Activated T-cell treated with anti-CD3 and anti-CD28 coated beads, Interleukin-2, amount 50 U/mL, for 48 hours (primary cell): ENCODE data around the gene RPL11.
"Not testable (repeated sequence)": the region's sequence is repeated elsewhere in the genome, so short reads cannot be mapped to it uniquely, and the experiment has no call there.

ENCODE experiments used
- DNase-seq, 2 experiments: peaks; one replicate each; pipeline ENCODE4 v3.0.0-alpha.2; 2020

Gene RPL11

DNA sequence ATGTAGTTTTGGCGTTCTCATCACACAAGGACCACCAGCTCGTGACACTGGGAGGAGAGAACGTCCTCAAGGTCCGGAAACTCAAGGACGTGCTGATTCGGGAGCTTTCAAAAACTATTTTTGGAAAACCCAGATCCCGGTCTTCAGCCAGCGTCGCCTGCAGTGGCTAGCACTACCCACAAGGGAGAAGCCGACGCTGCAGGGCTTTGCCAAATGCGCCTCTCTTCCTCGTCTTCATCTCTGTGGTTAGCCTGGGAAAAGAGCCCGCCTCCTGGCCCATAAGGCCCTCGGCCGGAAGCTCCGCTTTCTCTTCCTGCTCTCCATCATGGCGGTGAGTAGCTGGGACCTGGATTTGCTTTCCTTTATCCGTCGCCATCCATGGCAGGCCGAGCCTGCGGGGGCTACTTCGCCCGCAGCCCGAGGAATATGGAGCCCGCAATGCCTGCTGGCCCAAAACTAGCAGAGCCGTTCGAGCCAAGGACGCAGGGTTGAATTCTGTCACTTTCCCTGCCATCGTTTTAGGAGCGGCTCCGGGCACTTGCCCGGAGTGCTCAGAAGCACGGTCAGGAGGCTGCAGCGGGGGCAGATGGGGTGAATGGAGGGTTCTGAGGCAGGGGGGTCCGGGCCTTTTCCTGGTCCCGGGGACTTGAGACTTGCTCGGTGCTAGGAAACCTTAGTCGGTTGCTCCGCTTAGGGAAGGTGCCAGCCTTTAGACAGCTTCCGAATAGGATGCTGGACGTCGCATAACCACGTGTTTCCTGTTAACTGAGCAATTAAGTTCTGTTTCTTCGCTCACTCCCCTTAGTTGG is at the start of gene RPL11:
RPL11 (plus strand) TSS at position 308 of the 809 bp plus-strand sequence; CDS start at position 326, 18 bp downstream.
- DNase-seq, result peak; percentile 90 to 91

DNA sequence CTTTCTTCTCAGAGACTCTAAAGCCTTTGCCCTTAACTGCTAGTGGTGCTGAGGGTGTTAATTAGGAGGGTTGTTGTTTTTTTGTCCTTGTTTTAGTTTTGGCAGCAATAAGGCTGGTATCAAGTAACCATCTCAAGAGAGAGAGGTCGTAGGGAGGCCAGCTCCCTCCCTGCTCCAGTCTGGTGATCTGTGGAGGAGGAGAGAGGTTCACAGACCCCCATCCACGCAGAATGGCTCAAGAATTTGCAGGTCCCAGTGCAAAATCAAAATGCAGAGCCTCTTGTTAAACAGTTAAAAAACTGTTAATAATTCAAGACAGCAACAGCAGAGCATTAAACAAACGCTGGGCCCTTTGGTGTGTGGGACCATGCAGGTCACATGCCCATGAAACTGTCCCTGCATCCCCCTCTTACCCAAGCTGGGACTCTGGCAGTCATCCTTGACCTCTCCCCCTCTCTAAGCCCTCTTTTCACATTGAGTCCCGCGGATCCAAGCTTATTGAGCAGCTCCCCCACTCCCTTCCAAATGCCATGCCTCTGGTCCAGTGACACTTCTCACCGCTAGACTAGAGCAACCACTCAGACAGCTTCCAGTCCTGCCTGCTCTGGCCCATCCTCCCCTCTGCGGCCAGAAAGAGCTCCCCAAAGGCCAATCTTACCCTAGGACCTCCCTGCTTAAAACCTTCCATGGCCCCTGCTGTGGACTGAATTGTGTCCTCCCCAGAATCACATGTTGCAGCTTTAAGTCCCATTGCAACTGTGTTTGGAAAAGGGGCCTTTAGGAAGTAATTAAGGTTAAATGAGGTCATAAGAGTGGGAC is 47.7 kb upstream of the RPL11 start:
- no peak for DNase-seq

DNA sequence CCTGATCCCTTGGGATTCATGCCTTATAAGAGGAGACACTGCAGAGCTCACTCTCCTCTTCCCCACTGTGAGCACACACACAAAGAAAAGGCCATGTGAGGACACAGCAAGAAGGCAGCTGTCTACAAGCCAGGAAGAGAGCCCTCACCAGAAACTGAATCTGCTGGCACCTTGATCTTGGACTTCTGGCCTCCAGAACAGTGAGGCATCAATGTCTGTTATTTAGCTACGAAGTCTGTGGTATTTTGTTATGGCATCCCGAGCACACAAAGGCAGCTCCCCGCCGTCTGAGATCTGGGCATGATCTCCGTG is 47.1 kb upstream of the RPL11 start:
- DNase-seq, result no peak

DNA sequence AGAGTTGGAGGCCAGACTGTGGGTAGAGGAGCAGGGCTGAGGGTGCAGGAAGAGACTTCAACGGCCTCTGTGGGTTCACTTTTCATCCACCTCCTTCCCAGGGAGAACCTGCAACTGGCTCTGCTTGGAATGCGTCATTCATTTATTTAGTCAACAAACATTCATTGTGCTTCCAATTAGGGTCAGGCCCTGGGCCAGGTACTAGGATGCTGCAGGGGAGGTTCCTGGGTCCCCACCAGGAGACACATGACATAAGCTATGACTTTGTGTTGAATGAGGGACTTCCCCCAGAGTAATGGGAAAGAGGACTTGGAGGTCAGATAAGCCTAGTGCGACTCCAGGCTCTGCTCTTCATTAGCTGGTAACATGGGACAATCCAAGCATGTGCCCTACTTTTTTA is 46.3 kb upstream of the RPL11 start:
- DNase-seq, result no peak

DNA sequence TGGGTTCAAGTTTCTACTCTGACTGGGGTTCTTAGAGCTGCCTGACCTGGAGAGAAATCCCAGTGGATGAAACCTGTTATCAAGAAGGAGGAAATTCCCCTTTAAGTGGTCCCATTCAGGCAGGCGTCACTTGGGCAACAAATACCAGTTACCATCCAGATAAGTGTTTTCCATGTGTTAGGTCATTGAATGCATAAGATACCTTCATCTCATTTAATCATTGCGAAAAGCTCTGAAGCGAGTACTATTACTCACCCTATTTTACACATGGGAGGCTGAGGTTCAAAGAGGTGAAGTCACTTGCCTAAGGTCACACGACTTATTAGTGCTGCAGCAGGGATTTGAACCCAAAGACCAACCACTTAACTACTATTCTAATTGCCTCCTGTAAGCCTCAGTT is 45.5 kb upstream of the RPL11 start:
- no peak for DNase-seq

DNA sequence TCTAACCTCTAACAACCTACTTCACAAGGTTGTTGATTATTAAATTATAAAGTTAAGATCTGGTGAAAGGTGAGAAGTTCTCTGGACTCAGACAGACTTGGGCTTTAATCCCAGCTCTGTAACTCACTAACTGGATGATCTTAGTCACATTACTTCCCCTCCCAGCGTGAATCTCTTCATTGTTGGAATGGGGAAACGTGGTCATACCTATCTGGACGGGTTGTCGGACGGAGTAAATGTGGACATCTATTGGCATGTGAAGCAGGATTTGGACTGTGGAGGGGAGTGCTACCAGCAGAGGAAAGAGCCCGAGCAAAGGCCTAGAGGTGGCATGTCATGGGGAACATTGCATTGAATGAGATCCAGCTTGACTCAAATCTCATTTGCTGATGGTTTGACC is 45.1 kb upstream of the RPL11 start:
- DNase-seq, result no peak

DNA sequence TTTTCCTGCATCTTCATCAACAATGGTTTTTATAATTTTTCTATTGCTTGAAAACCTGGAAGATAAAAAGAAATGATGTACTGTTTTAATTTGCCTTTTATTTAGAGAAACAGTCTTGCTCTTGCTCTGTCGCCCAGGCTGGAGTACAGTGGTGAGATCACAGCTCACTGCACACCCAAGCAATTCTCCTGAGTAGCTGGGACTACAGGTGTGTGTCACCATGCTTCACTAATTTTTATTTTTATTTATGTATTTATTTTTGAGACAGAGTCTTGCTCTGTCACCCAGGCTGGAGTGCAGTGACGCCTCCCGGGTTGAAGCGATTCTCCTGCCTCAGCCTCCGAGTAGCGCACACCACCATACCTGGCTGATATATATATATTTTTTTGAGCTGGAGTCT is 43.0 kb upstream of the RPL11 start:
- no peak for DNase-seq

DNA sequence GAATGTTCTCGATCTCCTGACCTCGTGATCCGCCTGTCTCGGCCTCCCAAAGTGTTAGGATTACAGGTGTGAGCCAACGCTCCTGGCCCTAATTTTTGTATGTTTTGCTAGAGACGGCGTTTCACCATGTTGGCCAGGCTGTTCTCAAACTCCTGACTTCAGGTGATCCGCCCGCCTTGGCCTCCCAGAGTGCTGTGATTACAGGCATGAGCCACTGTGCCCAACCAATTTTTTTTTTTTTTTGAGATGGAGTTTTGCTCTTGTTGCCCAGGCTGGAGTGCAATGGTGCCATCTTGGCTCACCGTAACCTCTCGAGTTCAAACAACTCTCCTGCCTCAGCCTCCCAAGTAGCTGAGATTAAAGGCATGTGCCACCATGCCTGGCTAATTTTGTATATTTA is 42.4 kb upstream of the RPL11 start:
- DNase-seq, result not testable (repeated sequence)

DNA sequence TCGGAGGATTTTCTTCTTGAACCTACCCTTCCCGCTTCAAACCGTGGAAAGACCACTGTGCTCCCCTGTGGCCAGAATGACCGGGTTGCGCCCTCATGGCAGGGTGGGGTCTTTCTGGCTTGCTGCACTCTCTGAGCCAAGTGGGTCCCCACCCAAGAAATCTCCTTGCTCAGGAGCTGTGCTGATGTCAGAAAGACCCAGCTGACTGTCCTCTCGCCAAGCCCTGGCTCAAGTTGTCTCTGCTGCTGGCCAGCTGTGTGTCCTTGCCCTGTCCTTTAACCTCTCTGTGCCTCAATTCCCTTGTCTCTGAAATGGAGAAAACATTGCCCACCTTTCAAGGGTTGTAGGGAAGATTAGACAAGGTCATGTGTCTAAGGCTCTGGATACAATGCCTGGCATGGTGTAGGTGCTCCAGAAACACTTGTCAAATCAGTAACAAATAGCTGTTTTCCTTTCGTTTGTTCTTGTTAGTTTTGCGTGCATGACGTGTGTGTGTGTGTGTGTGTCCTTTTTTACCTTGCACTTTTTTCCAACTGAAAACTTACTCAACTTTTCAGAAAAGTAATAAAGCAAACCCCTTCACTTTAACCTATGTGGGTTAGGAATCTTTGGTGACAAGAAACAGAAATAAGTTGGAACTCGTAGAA is 41.1 kb upstream of the RPL11 start:
- no peak for DNase-seq

DNA sequence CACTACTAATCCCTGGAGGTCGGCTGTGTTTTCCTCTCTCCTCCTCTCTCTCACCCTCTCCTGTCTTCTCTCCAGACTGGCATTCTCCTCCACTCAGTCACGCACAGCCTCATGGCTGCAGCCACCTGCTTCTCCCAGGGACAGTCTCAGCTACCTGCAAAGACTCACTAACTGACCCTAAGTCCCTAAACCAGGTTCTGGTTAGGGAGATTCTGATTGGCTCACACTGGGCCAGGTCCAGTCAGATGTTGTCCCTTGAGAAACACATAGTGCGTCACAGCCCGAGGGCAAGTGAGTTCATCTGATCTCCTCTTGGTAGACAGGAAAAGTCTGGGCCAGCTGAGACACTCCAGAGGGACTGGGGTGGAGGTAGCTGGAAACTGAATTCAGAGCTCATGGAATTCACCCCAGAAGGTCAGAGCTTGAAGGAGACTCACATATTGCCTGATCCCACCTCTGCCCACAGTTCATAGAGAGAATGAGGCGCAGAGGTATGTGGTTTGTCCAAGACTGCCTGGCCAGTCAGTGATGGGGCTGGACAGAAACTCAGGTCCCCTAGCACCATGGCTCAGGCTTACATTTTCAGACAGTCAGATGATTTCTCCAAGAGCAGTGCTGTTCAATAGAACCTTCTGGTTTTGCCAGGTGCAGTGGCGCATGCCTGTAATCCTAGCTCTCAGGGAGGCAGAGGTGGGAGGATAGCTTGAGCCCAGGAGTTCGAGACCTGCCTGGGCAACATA is 40.4 kb upstream of the RPL11 start:
- DNase-seq, result no peak

DNA sequence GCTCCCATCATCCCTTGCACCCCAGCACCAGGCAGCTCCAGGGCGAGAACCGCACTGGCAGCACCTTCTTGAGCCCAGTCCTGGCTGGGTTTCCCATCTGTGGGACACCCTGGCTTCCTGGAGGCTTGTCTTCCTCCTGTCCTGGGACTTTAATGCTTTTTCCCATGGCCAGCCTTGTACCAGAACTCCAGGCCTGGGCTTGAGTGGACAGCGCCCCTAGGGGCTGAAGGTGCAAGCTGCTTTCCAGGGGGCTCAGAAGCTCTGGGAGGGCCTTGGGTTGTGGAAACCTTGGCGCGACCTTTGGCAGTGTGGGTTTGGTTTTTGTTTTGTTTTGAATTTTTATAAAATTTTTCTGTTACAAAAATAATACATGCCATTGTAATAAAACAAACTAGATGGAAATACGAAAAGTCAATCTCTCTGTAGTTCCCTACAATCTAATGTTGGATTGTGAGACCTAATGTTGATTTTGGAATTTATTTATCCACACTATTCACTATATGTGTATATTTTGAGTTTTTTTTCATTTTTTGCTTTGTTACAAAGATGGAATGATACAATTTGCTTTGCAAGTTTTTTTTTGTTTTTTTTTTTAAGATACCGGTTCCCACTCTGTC is 33.8 kb upstream of the RPL11 start:
- peak; percentile 72 to 73 for DNase-seq

DNA sequence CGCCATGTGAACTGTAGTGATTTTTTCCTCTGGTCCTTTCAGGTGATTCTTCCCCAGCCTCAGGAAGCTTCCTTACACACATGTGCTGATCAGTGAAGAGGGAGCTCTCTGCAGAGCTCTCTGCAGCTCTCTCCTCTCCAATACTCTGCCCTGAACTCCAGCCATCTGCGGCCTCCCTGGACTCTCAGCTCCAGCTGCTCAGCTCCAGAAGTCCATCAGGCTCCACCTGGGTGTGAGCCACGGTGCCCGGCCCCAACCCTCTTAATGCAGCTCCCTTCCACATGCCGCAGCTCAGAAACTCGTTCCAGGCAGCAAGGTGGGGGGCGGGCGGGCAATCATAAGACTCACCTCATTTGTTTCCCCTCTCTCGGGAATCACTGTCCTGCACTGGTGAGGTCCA is 30.9 kb upstream of the RPL11 start:
- DNase-seq, result no peak

DNA sequence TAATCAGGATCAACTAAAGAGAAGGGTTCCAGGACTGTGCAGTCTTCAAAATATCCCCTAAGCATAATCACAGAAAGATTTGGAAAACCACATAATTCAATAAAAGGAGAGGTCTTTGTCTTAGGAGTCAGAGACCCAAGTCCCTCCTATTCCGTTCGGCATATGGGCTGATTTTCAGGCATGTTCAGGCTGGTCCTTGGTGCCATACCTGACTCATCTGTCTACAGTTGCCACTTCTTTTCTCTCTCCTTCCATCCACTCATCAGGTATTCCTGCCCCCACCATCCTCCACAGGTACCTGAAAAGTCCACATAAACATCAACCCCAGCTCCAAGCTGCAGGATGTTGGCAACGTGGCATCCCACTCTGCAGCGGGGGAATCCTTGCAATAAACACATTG is 29.7 kb upstream of the RPL11 start:
- DNase-seq, result no peak

DNA sequence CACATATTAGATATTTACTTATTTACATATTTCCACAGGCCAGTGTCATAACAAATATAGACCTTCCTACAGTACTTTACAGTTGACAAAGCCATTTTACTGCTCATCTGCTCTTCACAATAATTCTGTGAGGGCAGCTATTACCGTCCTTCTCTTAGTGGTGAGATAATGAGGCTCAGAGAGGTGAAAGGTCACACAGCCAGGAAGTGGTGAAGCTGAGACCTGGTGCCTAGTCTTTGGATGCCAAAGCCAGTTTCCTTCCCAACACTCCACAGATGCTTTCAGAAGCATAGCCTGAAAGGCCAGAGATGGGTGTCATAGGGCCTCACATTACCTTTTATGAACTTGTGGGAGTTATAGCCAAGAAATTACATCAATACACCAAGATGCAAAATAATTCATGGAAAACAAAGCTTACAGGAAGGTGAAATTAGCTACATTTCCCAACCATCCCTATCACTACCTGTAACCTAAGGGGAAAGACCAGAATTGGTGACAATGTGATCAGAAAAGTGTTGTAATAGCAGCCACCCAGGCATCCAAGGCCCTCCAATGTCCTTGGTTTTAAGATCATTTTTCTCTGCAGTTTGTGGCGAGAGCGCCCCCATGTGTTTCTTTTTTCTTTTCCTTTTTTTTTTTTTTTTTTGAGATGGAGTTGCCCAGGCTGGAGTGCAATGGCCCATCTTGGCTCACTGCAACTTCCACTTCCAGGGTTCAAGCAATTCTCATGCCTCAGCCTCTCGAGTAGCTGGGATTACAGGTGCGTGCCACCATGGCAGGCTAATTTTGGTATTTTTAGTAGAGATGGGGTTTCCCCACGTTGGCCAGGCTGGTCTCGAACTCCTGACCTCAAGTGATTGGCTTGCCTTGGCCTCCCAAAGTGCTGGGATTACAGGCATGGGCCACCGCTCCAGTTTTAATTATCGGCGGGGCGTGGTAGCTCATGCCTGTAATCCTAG is 26.5 kb upstream of the RPL11 start:
- DNase-seq, result no peak

DNA sequence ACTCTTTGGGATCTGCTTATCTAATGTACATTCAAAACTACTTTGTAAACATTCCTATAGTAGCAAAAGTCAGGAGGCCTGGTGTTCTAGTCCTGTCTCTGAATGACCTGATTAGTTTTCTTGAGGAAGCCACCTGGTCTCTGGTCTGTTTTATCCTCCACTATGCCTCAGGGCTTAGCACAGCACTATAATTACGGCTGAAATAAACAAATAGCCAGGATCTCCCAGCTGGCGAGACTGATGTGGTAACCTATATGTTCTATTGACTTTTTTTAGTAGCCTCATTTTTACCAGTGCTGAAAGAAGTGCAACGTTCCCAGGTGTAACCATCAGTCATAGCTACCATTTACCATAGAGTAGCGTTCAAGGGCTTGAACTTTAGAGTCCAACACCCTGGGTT is 24.2 kb upstream of the RPL11 start:
- DNase-seq, result no peak

DNA sequence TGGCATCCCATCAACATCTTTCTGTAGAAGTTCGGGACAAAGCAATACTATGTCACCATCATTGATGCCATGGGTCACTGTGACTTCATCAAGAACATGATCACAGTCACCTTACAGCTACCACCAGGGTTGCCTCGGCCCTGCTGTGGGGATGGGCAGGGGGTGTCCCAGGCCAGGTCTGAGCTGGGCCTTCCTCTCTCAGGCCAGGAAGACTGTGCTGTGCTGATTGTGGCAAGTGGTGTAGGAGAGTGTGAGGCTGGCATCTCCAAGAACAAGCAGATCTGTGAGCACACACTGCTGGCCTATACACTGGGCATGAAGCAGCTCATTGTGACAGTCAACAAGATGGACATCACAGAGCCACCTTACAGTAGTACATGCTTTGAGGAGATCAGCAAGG is 20.9 kb upstream of the RPL11 start:
- no peak for DNase-seq

DNA sequence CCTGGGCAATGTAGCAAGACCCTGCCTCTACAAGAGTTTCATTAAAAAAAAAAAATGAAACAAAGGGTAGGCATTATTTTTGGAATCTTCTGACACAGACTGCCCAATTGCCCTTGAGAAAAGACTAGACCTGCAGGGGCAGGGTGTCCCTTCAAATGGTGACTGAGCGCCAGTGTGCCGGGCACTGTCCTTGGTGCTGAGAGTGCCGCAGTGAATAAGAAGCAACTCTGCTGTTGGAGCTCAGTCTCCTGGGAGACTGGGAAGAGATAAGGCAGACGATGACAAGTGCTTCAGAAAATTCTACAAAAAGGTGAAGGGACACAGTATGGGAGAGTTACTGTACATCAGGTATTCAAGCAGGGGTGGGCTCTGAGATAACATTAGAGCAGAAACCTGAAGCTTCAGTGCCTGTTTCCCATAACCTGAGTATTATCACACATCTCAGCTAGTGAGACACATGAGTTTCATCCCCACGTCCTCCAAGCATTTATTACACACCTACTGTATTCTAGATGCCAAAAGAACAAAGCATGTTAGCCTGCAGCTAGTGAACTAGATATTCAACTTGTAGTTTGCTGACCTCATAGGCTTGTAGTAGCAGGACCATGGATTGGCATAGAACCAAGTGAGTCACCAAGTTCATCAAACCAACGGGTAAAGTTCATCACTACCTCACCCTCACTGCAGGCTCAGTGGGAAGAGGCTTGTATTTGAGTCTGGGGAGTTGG is 18.4 kb upstream of the RPL11 start:
- DNase-seq, result peak in 1 of 2 experiments; percentile 28

DNA sequence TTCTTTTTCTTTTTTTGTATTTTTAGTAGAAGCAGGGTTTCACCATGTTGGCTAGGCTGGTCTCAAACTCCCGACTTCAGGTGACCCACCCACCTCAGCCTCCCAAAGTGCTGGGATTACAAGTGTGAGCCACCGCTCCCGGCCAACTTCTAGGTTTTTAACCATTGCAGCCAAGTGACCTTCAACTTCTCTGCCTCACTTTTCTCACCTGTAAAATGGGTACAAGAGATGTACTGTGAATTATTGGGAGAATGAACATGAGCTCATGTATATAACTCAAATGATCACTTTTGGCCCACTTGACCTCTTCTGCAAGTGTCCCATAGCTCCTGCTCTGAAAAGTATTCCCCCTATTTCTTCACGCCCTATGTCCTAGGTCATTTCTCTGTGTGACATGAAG is 11.8 kb upstream of the RPL11 start:
- DNase-seq, result no peak

DNA sequence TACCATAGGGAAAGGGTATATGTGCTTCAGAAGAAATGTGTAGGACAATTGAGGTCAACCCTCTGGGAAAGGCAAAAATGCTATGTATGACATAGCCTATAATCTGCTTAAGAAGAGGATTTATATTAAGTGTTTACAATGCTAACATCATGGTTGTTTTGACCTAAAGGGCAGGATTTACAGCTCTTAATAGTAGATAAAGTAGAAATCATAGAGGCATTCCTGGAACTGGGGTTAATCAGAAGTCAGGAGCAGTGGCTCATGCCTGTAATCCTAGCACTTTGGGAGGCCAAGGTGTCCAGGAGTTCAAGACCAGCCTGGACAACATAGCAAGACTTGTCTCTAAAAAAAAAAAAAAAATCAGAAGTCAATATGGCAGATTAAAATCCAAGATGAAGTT is 8.7 kb upstream of the RPL11 start:
- no peak for DNase-seq

DNA sequence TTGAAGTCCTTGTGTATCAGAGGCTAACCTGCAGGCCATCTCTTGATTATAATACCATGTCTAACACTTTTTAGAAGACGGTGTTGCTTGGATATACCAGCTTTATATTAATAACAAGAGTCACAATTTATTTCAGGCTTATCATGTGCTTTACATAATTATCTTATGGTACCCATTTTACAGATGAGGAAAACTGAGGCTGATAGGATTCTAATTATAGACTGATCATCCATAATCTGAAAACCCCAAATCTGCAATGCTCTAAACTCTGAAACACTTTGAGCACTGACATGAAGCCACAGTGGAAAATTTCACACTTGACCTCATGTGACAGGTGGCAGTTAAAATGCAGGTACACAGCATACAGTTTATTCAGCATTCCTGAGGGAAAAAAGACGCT is 7.2 kb upstream of the RPL11 start:
- DNase-seq, result no peak

DNA sequence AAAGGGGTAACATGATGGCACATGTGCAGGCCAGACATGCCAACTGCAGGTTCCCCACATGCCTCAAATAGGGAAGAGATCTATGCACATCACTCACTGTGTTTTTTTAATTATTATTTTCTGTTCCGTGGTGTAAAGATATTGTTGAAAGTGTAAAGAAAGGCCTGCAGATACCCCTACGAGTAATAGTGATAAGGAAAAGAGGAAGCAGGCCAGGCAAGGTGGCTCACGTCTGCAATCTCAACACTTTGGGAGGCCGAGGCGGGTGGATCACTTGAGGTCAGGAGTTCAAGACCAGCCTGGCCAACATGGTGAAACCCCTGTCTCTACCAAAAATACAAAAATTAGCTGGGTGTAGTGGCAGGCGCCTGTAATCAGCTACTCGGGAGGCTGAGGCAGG is 6.4 kb upstream of the RPL11 start:
- DNase-seq, result not testable (repeated sequence)
